GM18861 (cell line): ENCODE results near the gene PCDH9.
"Not testable (repeated sequence)": the region's sequence is repeated elsewhere in the genome, so short reads cannot be mapped to it uniquely, and the experiment has no call there.

Source experiments
- ATAC-seq: cut with Tn5 transposase; IDR thresholded peaks from one replicate; pipeline ENCODE4 v1.9.1; 2021; ENCODE audit not compliant: unreplicated experiment

PCDH9 gene

DNA sequence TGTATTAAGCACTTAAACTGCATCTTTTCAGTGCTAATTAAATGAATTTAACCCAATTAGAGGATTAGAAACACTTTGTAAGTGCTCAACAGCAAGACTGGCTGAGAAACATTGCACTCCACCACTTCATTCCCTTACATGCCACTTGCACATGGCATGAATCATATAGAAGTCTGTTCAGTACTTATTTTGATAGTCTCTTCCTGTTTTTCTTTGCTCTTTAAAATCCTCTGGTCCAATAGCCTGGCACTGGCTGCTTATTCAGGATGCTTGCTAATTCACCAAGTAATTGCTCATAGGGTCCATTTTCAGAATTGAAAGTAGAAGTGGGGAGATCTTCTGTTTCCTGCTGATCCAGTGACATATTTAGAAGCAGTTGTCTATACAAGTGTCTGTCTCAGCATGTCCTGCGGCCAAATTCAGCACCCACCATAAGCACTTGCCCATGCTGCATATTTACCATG lies 900.1 kb downstream of the PCDH9 start:
- ATAC-seq: no peak

DNA sequence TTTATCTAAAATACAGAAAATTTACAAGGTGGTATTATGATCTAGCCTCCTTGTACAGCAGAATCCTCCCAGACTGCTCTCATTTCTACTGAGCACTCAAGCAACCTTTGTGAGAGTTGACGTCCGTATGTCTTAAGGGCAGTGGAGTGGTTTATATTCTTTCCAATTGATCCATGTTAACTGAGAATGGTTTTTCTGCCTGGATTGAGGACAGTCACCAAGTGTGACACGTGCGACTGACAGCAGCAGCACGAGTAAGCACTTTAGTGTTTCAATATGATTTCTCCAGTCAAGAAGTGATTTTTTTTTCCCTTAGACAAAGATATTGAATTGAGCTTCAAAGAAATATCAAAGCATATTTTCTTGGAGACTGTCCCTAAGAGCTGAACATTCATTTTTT lies 901.7 kb downstream of the PCDH9 start:
- no peak for ATAC-seq

DNA sequence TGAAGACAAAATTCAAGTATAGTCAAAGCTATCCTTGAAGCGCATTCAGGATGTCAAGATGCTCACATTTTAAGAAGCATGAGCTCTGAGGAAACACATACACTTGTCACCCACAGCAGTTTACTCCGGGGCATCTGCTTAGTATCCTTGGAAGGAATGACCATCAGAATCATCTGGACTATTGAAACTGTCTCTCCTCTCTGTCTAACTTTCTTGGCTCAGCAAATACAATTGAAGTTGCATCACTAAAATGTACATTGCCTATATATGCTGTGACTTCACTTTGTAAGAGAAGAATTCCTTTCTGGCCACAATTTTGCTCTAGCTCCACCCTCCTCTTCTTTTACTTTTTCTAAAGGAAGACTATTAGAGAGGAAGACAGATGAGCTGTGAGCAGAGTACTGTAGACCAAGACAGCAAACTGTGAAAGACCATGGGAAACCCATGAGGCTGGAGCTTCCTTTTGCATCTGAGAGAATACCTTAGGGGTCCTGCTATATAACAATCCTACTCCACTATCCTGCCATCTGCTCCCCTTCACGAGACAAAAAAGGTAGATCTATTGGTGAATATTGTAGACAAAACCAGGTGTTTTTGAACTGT lies 906.3 kb downstream of the PCDH9 start:
- ATAC-seq: no peak

DNA sequence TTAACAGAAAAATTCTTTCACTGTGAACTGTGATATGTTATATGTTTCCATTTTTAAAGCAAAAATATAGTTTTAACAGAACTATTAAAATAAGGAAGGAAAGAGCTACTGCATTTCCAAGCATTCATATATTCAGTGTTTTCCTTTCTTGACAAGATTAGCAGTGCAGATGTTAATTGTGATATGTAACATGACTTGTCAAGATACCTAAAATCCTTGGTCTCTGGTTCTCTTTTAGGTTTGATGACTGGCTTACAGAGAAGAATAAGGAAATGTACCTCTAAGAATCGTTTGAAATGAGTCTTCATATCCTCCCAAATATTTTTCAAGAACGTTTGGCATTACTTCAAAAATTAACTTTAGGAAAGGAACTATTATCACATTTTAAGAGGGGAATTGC lies 907.2 kb downstream of the PCDH9 start:
- ATAC-seq: no peak

DNA sequence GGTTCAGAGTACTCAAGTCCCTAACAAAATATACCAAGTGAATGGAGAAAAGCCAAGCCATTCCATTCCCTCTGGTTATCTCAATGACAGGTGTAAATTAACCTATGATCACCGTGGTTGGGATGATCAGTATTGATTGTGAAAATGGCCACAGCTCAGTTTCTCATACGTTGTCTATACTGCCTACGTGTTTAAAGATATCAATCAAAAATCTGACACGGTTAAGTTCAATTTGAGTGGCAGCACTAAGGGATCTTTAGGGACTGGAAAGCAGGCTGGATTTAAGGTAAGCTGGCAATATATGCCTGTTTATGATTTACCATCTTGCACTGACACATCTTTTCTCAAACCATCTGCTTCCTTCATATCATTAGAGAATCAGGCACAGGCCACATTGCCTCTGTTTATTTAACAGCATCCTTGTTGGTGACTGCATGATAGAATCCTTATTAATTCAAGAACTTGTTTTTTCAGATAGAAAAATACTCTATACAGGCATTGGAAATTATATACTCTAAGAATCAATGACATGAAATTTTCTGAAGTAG lies 907.9 kb downstream of the PCDH9 start:
- ATAC-seq: no peak

DNA sequence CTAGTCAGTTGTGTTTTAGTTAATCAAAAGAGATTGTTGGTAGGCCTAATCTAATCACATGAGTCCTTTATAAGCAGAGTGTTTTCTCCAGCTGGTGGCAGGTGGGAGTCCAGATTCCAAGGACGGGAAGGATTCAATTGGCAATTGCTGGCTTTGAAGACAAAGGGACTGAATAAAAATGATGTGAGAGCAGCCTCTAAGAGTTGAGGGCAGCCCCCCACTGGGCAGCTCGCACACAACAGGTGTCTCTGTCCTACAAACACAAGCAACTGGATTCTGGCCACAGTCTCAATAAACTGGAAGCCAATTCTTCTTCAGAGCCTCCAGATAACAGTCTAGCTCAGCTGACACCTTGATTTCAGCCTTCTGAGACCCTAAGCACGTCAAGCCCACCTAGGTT lies 915.2 kb downstream of the PCDH9 start:
- ATAC-seq: no peak

DNA sequence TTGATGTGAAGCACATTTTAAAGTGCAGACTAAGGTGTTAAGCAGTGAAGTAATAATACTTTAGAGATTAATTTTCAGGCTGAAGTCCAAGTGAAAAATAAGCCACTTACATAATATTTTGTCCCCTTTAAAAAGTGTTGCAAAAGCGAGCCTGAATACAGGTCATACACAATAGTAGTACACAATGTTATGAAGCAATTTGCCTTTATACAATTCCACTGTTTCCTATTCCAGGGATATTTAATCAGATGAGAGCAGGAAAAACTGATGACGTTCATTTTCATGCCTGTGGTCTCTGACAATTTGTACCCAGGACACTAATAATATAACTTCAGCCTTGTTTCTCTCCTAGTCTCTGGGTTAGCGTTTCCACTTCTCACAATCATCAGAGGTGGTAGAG lies 916.7 kb downstream of the PCDH9 start:
- no peak for ATAC-seq

DNA sequence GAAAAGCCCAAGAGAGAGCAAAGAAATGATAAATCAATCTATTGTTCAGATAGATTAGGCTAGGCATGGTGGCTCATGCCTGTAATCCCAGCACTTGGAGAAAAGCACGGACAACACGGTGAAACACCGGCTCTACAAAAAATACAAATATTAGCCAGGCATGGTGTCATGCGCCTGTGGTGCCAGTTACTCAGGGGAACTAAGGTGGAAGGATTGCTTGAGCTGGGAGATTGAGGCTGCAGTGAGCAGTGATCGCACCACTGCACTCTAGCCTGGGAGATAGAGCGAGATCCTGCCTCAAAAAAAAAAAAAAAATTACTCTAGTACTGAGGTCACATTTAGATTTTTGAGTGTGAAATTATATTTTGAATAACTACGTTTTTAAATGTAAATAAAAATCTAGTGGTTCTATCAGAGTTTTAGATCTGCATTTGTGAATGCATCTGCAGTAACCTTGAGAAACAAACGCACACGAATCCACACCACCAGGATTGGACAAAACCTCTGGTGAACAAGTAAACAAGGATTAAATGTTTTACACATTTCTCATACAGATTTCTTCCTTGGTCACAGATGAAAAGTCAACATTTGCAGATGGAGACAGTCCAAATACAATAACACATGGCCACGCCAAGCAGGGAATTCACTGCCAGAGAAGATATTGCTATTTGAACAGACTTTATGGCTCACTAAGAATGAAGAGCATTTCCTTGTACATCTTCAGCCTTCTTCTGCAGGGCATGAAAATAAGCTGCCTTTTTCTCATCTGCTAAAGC lies 917.6 kb downstream of the PCDH9 start:
- ATAC-seq: no peak

DNA sequence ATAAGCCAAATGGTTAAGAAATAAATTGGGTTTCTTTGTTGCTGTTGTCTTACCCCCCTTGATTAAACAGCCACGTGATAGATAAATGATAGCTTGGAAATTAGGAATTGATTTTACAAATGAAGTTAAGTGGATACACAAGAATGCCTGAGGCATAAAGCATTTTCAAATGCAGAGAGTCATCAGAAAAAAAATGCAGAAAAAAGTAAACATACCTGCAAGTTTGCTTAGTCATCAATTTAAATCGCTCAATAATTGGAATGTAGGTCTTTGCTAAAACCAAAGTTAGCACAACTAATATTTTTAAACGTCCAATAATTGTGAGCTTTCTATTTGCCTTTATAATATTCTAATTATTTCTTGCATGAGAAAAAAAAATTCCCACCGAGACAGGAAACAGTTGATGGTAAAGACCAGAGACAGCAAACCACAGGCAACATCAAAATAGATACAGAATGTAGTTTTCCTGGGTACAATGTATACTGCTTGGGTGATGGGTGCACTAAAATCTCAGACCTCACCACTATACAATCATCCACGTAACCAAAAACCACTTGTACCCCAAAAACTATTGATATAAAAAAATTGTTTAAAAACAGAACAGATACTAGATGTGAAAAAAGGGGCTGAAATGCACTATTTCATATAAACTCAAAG lies 924.0 kb downstream of the PCDH9 start:
- ATAC-seq: no peak

DNA sequence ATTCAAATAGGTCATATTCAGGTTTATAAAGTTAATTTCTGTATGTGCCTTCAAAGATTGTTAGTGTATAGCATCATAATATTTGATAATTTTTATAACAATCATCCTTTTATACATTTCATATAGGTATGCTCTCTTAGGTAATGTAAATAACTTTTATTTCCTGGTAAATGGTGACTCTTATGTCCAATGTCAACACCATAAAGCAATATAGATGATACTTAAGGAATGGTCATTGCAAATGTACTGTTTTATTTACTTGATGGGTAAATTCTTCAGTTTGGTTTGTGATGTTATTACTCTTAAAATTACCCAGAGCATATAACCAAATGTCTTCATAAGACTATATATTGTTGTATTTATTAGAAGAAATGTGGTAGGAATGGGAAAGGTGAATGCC lies 928.7 kb downstream of the PCDH9 start:
- ATAC-seq: no peak

DNA sequence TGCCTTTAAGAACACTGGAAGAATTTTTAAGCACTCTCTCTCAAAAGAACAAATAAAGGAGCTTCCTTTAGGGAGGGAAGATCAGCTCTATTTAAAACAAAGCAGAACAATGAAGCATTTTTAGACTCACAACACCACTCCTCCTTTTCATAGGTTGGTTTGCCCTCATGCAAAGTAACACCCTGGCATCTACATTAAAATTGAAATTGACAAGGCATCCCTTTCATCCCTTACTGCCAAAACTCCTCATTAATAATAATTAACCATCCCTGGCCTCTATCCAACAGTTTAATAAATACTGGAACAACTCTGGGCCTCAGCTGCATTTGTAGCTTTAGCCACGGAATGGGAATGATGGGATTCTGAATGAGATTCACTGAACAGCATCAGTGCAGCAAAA lies 929.1 kb downstream of the PCDH9 start:
- no peak for ATAC-seq

DNA sequence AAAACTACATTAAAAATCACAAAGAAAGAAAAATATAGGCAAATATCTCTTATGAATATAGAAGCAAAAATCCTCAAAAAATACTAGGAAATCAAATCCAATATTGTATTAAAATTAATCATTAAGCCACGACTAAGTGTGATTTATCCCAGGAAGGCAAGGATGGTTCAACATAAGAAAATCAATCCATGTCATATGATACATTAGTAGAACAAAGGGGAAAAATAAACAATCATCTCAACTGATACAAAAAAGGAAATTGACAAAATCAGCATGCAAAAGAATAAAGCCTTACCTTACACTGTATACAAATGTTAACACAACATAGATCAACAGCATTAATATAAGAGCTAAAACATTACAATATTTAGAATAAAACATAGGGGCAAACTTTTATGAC lies 933.3 kb downstream of the PCDH9 start:
- no peak for ATAC-seq

DNA sequence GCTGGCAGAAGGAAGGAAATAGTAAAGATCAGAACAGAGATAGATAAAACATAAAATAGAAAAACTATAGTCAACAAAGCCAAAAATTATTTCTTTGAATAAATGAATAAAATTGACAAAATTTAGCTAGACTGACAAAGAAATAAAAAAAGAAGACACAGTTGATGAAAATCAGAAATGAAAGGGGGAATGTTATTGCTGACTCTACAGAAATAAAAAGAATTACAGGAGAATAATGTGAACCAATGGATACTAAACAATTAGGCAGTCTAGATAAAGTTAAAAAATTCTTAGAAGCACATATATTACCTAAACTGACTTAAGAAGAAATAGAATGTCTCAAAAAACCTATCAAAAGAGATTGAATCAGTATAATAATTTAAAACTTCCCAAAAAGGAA lies 933.8 kb downstream of the PCDH9 start:
- no peak for ATAC-seq

DNA sequence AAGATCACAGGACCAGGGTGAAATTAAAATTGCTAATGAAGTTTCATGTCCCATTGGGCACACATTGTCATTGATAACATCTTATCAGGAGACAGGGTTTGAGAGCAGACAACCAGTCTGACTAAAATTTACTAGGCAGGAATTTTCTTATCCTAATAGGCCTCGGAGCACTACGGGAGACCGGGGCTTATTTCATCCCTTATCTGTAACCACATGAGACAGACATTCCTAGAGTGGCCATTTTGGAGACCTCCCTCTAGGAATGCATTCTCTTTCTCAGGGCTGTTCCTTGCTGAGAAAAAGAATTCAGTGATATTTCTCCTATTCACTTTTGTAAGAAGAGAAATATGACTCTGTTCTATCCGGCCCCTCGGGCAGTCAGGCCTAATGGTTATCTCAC lies 943.3 kb downstream of the PCDH9 start:
- ATAC-seq: not testable (repeated sequence)

DNA sequence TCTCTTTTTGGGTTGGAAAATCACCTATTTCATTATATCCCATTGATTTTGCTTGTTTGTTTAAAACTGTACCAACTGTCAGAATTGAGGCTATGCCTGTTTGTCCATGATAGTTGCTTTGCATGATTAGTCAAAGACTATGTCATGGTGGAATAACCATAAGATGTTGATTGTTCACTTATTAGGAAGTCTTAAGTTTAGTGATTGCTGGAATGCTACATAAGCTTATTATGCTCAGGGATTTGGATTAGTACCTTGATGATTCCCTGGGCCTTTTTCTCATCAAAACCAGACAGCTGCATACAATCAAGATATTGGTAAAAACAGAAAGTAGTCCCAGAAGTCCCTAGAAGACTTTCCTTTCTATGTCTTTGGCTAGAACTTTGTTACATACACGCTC lies 954.7 kb downstream of the PCDH9 start:
- ATAC-seq: no peak

DNA sequence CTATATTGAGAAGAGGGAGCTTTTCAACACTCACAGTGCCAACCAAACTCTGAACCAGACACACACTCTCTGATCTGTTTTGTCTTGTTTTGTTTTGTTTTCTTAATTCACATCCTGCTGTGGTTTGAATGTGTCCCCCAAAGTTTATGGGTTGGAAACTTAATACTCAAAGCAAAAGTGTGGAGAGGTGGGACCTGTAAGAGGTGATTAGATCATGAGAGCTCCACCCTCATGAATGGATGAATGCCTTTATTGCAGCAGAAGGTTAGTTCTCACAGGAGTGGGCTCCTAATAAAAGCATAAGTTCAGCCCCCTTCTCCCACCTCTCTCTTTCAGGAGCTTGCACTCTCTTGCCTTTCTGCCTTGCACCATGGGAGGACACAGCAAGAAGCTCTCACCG lies 957.1 kb downstream of the PCDH9 start:
- ATAC-seq: no peak

DNA sequence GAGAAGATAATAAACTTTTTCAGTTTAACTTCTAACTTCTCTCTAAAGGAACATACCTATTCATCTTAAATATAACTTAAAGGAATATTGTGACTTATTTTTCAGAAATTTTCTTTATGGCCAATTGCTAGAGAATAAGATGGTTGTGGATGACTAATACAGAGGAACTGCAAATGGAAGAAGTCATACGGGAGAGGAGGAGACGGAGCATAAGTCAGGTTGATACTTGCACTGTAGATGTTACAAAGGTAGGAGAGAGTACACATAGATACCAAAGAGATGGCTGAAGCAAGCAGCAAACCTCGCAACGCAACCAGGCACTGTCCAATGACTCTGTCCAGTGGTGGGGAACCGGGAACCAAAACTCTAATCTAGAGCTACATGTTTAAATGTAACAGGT lies 963.4 kb downstream of the PCDH9 start:
- ATAC-seq: no peak

DNA sequence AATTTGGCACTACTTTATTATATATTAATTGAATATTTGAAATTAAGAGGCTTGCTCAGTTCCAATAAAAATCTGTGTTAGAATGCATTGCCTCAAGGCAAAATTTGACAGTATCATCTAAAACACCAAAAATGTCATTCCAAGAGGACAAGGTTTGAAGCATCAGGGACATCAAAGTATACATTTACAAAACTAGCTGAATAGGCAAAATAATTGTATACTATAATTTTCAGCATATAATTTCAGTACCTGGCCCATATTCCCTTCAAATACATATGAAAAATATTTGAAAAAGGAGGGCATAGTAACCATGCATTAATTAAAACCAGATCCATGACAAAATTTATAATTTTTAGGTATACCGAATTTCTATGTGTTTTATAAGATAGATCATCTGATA lies 963.8 kb downstream of the PCDH9 start:
- no peak for ATAC-seq

DNA sequence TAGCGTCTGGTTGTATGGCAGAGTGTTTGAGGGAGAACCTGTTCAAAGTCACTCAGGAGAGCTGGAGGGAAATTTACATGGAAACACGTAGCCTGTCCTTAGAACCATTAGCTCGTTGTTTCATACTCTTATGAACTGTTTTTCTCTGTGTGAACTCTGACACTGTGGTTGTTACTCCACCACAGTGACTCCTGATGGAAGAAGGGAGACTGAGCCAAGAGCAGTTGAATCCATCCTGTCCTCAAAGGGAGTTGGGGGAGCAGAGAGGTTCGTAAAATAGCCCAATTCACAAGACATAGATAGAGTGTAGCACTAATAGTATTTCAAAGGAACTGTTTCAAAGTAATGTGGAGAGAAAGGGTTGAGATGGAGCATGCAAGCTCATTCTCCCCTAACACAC lies 964.8 kb downstream of the PCDH9 start:
- ATAC-seq: no peak

DNA sequence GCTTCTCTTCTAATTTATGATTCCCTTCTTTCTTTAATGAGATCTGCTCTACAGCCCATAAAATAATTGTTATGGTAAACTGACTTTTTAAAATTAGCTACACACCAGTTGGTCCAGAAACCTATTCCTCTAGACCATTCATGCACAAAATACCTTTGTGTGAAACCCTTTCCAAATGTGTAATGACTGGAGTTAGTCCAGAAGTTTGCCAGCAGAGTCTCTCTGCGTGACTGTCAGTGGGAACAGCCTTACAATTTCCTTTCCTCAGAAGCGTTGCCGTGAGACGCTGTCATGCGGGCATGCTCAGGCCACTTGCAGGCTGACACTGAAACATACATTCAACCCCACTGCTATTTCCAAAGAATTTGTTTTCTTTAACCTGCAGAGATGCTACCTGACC lies 965.2 kb downstream of the PCDH9 start:
- ATAC-seq: no peak

DNA sequence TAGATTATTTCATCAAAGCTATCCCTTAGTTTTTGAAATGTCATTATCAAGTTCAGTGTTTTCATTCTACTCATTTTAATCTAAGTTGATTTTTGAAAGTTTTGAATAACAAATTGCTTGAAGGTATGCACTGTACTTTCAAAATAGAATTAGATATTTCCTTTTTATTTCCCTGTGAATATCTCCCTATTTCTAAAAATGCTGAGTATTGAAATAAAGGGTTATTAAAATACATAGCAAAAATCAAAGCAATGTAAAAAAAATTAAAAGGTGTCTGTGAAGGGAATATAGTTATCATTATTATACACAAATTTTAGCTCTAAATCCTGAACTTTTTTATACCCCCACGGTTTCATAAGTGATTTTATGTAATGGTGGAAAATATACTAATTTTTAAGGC lies 967.8 kb downstream of the PCDH9 start:
- no peak for ATAC-seq

DNA sequence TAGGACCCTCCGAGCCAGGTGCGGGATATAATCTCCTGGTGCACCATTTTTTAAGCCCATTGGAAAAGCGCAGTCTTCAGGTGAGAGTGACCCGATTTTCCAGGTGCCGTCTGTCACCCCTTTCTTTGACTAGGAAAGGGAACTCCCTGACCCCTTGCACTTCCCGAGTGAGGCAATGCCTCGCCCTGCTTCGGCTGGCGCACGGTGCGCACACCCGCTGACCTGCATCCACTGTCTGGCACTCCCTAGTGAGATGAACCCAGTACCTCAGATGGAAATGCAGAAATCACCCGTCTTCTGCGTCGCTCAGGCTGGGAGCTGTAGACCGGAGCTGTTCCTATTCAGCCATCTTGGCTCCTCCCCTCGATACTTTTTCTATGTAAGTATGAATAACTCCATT lies 970.7 kb downstream of the PCDH9 start:
- not testable (repeated sequence) for ATAC-seq
